ENCODE measurements around the gene UBR3.

Gene UBR3

GRCh38 chr2:170009209-170009608 lies 182.0 kb downstream of the UBR3 start:
- CTCF ChIA-PET, result no interaction called here
- DNase-seq (ENCODE audit: low read depth, low spot score), result no peak
- no peak overlapping the region for H3K4me3 ChIP-seq (ENCODE audit: low read depth, low read length)
- POLR2A ChIA-PET, result no interaction called here
- no peak for TF ChIP-seq CTCF (IDR thresholded peaks at IDR 0.05; ENCODE audit: insufficient read depth, low read length, missing control alignments)

- ChIA-PET CTCF (no interaction called here), POLR2A (no interaction called here)
- TF ChIP-seq CTCF (IDR thresholded peaks at IDR 0.05; ENCODE audit: insufficient read depth, low read length, missing control alignments), result no peak
- no peak for DNase-seq (ENCODE audit: low read depth, low spot score)
- no peak overlapping the region for H3K4me3 ChIP-seq (ENCODE audit: low read depth, low read length)
Measured at GRCh38 chr2:170012773-170013172, 185.5 kb downstream of the UBR3 start.

- H3K4me3 ChIP-seq (ENCODE audit: low read depth, low read length), result no peak overlapping the region
- DNase-seq (ENCODE audit: low read depth, low spot score), result no peak
- TF ChIP-seq CTCF (IDR thresholded peaks at IDR 0.05; ENCODE audit: insufficient read depth, low read length, missing control alignments), result no peak
- ChIA-PET POLR2A (no interaction called here), CTCF (no interaction called here)
Measured at GRCh38 chr2:170013802-170014551, 186.7 kb downstream of the UBR3 start.

GRCh38 chr2:170014769-170015168 lies 187.5 kb downstream of the UBR3 start:
- no peak overlapping the region for H3K4me3 ChIP-seq (ENCODE audit: low read depth, low read length)
- POLR2A ChIA-PET, result no interaction called here
- no peak for DNase-seq (ENCODE audit: low read depth, low spot score)
- CTCF ChIA-PET, result no interaction called here
- TF ChIP-seq CTCF (IDR thresholded peaks at IDR 0.05; ENCODE audit: insufficient read depth, low read length, missing control alignments), result no peak

- no peak for TF ChIP-seq CTCF (IDR thresholded peaks at IDR 0.05; ENCODE audit: insufficient read depth, low read length, missing control alignments)
- ChIA-PET CTCF (no interaction called here), POLR2A (no interaction called here)
- no peak overlapping the region for H3K4me3 ChIP-seq (ENCODE audit: low read depth, low read length)
- DNase-seq (ENCODE audit: low read depth, low spot score), result no peak
Measured at GRCh38 chr2:170017860-170018532, 190.7 kb downstream of the UBR3 start.

- TF ChIP-seq CTCF (IDR thresholded peaks at IDR 0.05; ENCODE audit: insufficient read depth, low read length, missing control alignments), result no peak
- ChIA-PET CTCF (no interaction called here), POLR2A (no interaction called here)
Measured at GRCh38 chr2:170019060-170019805, 192.0 kb downstream of the UBR3 start.

More at GRCh38 chr2:170019060-170019805, 192.0 kb downstream of the UBR3 start:
- H3K4me3 ChIP-seq (ENCODE audit: low read depth, low read length), result no peak overlapping the region
- DNase-seq (ENCODE audit: low read depth, low spot score), result no peak
